Right atrium auricular region (tissue), 2 donors: ENCODE results near the gene YPEL5. TPM values are rescaled to one million over a fixed set of nuclear protein-coding genes. Genes with fewer than 3 reads are reported as not detected.
A peak's percentile ranks its signal among the peaks of the same experiment; 100 is the strongest.

ENCODE experiments used
- DNase-seq: peaks from one replicate; pipeline ENCODE4 v3.0.0-alpha.2; 2019; ENCODE audit warnings: low spot score
- H3K27ac ChIP-seq, 2 donors: fragments of 200-600 bp; sonication (generic); 1 replicate in 1 of 2; 2 replicates in 1 of 2; pipeline ENCODE4 v1.5.1; 2016 to 2019
- H3K27me3 ChIP-seq, 2 donors: fragments of 200-600 bp; sonication (generic); one replicate each; pipeline versions ENCODE4 v1.5.1 to v1.6.0; 2017 to 2019
- H3K36me3 ChIP-seq: fragments of 200-600 bp; sonication (generic); one replicate; pipeline ENCODE4 v1.5.1; 2016
- H3K4me1 ChIP-seq, 2 donors: fragments of 200-600 bp; sonication (generic); one replicate each; pipeline versions ENCODE4 v1.5.1 to v1.6.0; 2017 to 2019
- H3K4me3 ChIP-seq, 2 donors: fragments of 200-600 bp; sonication (generic); 1 replicate in 1 of 2; 2 replicates in 1 of 2; pipeline ENCODE4 v1.5.1; 2017 to 2019; ENCODE audit warnings: mild to moderate bottlenecking in 1 of 2, moderate library complexity in 1 of 2
- H3K9me3 ChIP-seq, 2 donors: fragments of 200-600 bp; sonication (generic); one replicate each; pipeline ENCODE4 v1.5.1; 2019
- total RNA-seq, 2 donors: library from RNA; depleted of rRNA; stranded (reverse); fragments of >200 nt; gene quantifications; one replicate each; pipeline ENCODE4 v1.1.0, GENCODE V29; 2016
- TF ChIP-seq, protein P1 (sequence below), 2 donors: fragments of 200-600 bp; sonication (generic); IDR thresholded peaks; one replicate each; pipeline ENCODE4 v1.5.1; 2019; ENCODE audit warnings: antibody characterized with exemption in 2 of 2

YPEL5 gene
- total RNA-seq, 2 donors from 2014 or later = 36.3 to 45.5 TPM

DNA sequence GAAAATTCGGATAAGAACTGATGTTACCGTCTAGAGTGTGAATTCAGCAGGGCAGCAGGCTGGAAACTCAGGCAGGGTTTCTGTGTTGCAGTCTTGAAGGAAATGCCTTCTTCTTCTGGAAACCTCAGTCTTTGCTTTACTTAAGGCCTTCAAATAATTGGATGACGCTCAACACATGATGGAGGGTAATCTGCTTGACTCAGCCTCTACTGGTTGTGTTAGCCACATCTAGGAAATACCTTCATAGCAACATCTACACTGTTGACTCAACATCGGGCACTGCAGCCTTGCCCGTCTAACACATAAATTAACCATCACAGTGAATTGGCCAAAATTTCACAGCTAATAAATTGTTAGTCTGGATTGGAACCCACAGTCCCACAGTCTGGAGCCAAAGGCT is 37.2 kb downstream of the YPEL5 start:
- peak; percentile 5 for DNase-seq
- Histone ChIP-seq H3K9me3 (no peaks in the 10 kb centered on the region), H3K27me3 (no peaks in the 10 kb centered on the region), H3K4me3 (no peak overlapping the region), H3K36me3 (no peaks in the 10 kb centered on the region), H3K4me1 (peaks cover 0 to 16% of the 10 kb centered on the region in 2 donors), H3K27ac (no peak overlapping the region)
- TF ChIP-seq, protein P1, sequence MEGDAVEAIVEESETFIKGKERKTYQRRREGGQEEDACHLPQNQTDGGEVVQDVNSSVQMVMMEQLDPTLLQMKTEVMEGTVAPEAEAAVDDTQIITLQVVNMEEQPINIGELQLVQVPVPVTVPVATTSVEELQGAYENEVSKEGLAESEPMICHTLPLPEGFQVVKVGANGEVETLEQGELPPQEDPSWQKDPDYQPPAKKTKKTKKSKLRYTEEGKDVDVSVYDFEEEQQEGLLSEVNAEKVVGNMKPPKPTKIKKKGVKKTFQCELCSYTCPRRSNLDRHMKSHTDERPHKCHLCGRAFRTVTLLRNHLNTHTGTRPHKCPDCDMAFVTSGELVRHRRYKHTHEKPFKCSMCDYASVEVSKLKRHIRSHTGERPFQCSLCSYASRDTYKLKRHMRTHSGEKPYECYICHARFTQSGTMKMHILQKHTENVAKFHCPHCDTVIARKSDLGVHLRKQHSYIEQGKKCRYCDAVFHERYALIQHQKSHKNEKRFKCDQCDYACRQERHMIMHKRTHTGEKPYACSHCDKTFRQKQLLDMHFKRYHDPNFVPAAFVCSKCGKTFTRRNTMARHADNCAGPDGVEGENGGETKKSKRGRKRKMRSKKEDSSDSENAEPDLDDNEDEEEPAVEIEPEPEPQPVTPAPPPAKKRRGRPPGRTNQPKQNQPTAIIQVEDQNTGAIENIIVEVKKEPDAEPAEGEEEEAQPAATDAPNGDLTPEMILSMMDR (IDR thresholded peaks at IDR 0.05) = no peak

DNA sequence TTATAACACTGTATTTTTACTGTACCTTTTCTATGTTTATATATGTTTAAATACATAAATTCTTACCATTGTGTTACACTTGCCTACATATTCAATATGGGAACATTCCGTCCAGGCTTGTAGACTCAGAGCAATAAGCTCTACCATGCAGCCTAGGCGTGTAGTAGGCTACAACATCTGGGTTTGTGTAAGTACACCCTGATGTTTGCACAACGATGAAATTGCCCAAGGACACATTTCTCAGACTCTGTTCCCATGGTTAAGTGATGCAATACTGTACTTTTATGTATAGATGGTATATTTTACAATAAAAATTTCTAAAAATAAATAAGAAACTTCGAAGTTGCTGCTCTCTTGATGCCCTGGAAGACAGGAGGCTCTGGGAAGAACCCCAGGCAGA is 38.4 kb downstream of the YPEL5 start:
- no peak for DNase-seq
- TF ChIP-seq, protein P1 (IDR thresholded peaks at IDR 0.05) = no peak
- Histone ChIP-seq H3K27ac (no peak overlapping the region), H3K9me3 (no peaks in the 10 kb centered on the region), H3K27me3 (no peaks in the 10 kb centered on the region), H3K4me1 (peaks cover 0 to 4% of the 10 kb centered on the region in 2 donors), H3K36me3 (no peaks in the 10 kb centered on the region), H3K4me3 (no peak overlapping the region)

DNA sequence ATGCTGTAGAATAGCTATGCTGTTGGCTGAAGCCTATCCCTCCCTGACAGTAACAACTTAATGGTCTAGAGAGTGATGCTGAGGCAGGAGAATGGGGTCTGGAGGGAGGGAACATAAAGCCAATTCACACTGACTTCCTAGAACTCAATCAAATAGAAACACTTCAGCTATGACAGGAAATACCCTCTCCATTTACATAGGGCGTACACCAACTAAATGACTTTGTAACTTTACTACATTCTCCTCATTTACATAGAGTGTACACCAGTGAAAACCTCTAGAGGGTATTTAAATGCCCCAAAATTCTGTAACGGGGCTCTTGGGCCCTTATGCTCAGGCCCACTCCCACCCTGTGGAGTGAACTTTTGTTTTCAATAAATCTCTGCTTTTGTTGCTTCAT is 41.5 kb downstream of the YPEL5 start:
- no peaks in the 10 kb centered on the region for H3K27me3 ChIP-seq
- no peaks in the 10 kb centered on the region for H3K36me3 ChIP-seq
- H3K9me3 ChIP-seq = no peaks in the 10 kb centered on the region
- H3K27ac ChIP-seq = no peak overlapping the region
- DNase-seq = no peak
- no peaks in the 10 kb centered on the region for H3K4me1 ChIP-seq
- TF ChIP-seq, protein P1 (IDR thresholded peaks at IDR 0.05) = no peak
- H3K4me3 ChIP-seq = no peak overlapping the region

DNA sequence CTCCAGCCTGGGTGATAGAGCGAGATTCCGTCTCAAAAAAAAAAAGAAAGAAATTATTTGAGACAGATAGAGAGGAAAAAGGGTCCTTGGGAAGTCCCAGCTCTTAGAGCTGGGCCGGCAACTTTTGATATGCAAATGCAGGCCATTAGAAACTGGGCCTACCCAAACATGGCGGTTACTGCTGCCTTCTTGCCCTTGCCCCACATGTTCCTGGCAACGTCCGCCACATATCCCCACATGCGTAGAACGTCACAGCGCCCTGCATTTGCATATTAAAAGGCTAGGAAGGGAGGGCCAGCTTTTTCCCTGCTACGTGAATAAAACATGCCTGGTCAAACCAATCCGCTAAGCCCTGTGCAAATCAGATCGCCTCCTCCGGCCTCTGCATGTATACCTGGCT is 43.8 kb downstream of the YPEL5 start:
- Histone ChIP-seq H3K9me3 (no peaks in the 10 kb centered on the region), H3K27ac (no peak overlapping the region), H3K4me1 (no peaks in the 10 kb centered on the region), H3K36me3 (no peaks in the 10 kb centered on the region), H3K27me3 (no peaks in the 10 kb centered on the region), H3K4me3 (no peak overlapping the region)
- TF ChIP-seq, protein P1 (IDR thresholded peaks at IDR 0.05) = no peak
- DNase-seq = no peak

DNA sequence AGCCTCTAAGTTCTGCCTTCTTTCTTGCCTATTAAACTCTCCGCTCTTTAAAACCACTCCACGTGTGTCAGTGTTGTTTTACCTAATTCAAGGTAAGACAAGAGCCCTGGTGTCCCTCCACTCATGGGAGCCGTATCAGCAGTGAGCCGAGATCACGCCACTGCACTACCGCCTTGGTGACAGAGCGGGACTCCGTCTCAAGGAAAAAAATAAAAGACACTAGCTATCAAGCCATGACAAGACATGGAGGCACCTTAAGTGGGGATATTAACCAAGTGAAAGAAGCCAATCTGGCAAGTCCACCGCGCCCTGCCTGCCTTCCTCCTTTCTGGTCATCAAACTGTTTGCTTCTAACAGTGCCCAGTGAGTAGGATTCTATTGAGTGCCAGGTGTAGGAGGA is 44.3 kb downstream of the YPEL5 start:
- TF ChIP-seq, protein P1 (IDR thresholded peaks at IDR 0.05) = no peak
- no peaks in the 10 kb centered on the region for H3K36me3 ChIP-seq
- no peaks in the 10 kb centered on the region for H3K4me1 ChIP-seq
- no peak overlapping the region for H3K27ac ChIP-seq
- H3K27me3 ChIP-seq = no peaks in the 10 kb centered on the region
- H3K4me3 ChIP-seq = no peak overlapping the region
- no peaks in the 10 kb centered on the region for H3K9me3 ChIP-seq
- DNase-seq = no peak

DNA sequence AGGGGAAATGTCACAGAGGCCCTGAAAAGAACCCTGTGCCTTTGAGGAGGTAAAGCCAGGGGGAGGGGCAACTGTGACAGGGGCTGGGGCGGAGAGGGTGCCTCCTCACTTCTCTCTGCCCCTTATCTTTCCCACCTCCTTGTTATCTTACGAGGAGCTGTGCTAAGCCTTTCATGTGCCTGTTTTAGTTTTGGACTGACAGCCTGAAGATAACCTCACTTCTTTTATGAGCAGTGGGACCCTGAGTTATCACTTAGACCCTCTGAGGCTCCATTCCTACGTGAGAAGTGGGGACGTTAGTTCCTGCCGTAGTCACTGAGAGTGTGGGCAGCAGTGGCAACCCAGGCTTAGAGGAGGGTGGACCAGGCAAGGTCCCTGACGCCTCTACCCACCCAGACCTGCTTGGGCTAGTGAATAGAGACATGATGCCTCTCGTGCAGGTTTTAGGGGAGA is 45.0 kb downstream of the YPEL5 start:
- Histone ChIP-seq H3K4me3 (no peak overlapping the region), H3K4me1 (no peaks in the 10 kb centered on the region), H3K27me3 (no peaks in the 10 kb centered on the region), H3K9me3 (no peaks in the 10 kb centered on the region), H3K27ac (no peak overlapping the region), H3K36me3 (no peaks in the 10 kb centered on the region)
- TF ChIP-seq, protein P1 (IDR thresholded peaks at IDR 0.05) = no peak
- no peak for DNase-seq
